Type B pancreatic cell (in vitro differentiated cells): ENCODE results near the gene SFN. TPM values are rescaled to one million over a fixed set of nuclear protein-coding genes. Genes with fewer than 3 reads are reported as not detected.

Experiments
- DNase-seq: peaks from one replicate; pipeline ENCODE4 v3.0.0; 2021; ENCODE audit warnings: mixed read lengths; ENCODE audit not compliant: unreplicated experiment; ENCODE audit errors: extremely low spot score
- H3K27ac Mint-ChIP-seq: 2 replicates; pipeline ENCODE4 v1.8.0; 2021; ENCODE audit warnings: mild to moderate bottlenecking, mixed read lengths
- H3K27me3 Mint-ChIP-seq: 2 replicates; pipeline ENCODE4 v1.8.0; 2021; ENCODE audit warnings: mixed read lengths
- H3K36me3 Mint-ChIP-seq: 2 replicates; pipeline ENCODE4 v1.8.0; 2021; ENCODE audit warnings: mixed read lengths
- H3K4me1 Mint-ChIP-seq: one replicate; pipeline ENCODE4 v1.8.0; 2021; ENCODE audit warnings: mixed read lengths; ENCODE audit not compliant: unreplicated experiment
- H3K4me3 Mint-ChIP-seq: 2 replicates; pipeline ENCODE4 v1.8.0; 2021; ENCODE audit warnings: mild to moderate bottlenecking, mixed read lengths
- H3K9me3 Mint-ChIP-seq: 2 replicates; pipeline ENCODE4 v1.8.0; 2021; ENCODE audit warnings: mixed read lengths
- CTCF ChIP-seq: fragments of 200-600 bp; sonication (generic); conservative IDR thresholded peaks from 2 replicates; pipeline ENCODE4 v1.5.0; 2021; ENCODE audit warnings: antibody characterized with exemption, mild to moderate bottlenecking
- total RNA-seq: library from RNA; stranded (reverse); gene quantifications from 2 replicates; pipeline ENCODE4 v1.2.1, GENCODE V29; 2021; ENCODE audit warnings: low replicate concordance

Gene SFN
- total RNA-seq, 1 donor from 2014 or later = 27.7 TPM

- TF ChIP-seq CTCF = no peak
Observed at GRCh38 chr1:26824731-26825130, 38.2 kb upstream of the SFN start.

GRCh38 chr1:26826261-26827105, 36.5 kb upstream of the SFN start, which contains the start of gene ZDHHC18:
ZDHHC18 (plus strand) TSS chr1:26826688; CDS start chr1:26826805, 117 bp downstream.
- Mint-ChIP-seq H3K4me1 (peaks cover 22% of the 10 kb centered on the region), H3K4me3 (peak within 1 kb of the TSS; percentile 95), H3K27ac (peak within 1 kb of the TSS; percentile 94), H3K36me3 (peaks cover 5% of the 10 kb centered on the region), H3K9me3 (peaks cover 5% of the 10 kb centered on the region), H3K27me3 (no peaks in the 10 kb centered on the region)
- peak; percentile 81 for DNase-seq
- TF ChIP-seq CTCF = peak; percentile 64

More at GRCh38 chr1:26824731-26825130, 38.2 kb upstream of the SFN start:
- peaks cover 5% of the 10 kb centered on the region for H3K36me3 Mint-ChIP-seq
- peaks cover 22% of the 10 kb centered on the region for H3K4me1 Mint-ChIP-seq
- H3K27ac Mint-ChIP-seq = peak overlapping the region; percentile 94
- H3K27me3 Mint-ChIP-seq = no peaks in the 10 kb centered on the region
- no peak for DNase-seq
- H3K4me3 Mint-ChIP-seq = peak overlapping the region; percentile 38
- H3K9me3 Mint-ChIP-seq = peaks cover 5% of the 10 kb centered on the region

- H3K27ac Mint-ChIP-seq = peak overlapping the region; percentile 91
- H3K36me3 Mint-ChIP-seq = peaks cover 9% of the 10 kb centered on the region
- peak overlapping the region; percentile 94 for H3K4me3 Mint-ChIP-seq
- no peaks in the 10 kb centered on the region for H3K27me3 Mint-ChIP-seq
- H3K4me1 Mint-ChIP-seq = peaks cover 22% of the 10 kb centered on the region
- no peak for TF ChIP-seq CTCF
- no peak for DNase-seq
- peaks cover 5% of the 10 kb centered on the region for H3K9me3 Mint-ChIP-seq
Observed at GRCh38 chr1:26827106-26827604, 35.8 kb upstream of the SFN start.

GRCh38 chr1:26827663-26828062, 35.3 kb upstream of the SFN start:
- peaks cover 13% of the 10 kb centered on the region for H3K36me3 Mint-ChIP-seq
- no peak for TF ChIP-seq CTCF
- no peaks in the 10 kb centered on the region for H3K27me3 Mint-ChIP-seq
- H3K27ac Mint-ChIP-seq = peak overlapping the region; percentile 91
- peaks cover 22% of the 10 kb centered on the region for H3K4me1 Mint-ChIP-seq
- no peak for DNase-seq
- H3K9me3 Mint-ChIP-seq = peaks cover 4% of the 10 kb centered on the region
- H3K4me3 Mint-ChIP-seq = peak overlapping the region; percentile 94

- Mint-ChIP-seq H3K27ac (peak overlapping the region; percentile 91), H3K36me3 (peaks cover 18% of the 10 kb centered on the region), H3K27me3 (no peaks in the 10 kb centered on the region), H3K9me3 (no peaks in the 10 kb centered on the region), H3K4me3 (peak overlapping the region; percentile 94), H3K4me1 (peaks cover 22% of the 10 kb centered on the region)
- no peak for TF ChIP-seq CTCF
- no peak for DNase-seq
Observed at GRCh38 chr1:26828411-26828991, 34.4 kb upstream of the SFN start.
